Stimulated activated CD8-positive, alpha-beta memory T cell treated with anti-CD3 and anti-CD28 coated beads, Interleukin-7, amount 100 ng/mL, for 48 hours (primary cell): Measurements from ENCODE around the gene ARL3.
"Not testable (repeated sequence)": the region's sequence is repeated elsewhere in the genome, so short reads cannot be mapped to it uniquely, and the experiment has no call there.

ENCODE experiments used
- DNase-seq, 2 donors: peaks; one replicate each; pipeline ENCODE4 v3.0.0-alpha.2; 2020; ENCODE audit warnings: low read depth in 1 of 2; ENCODE audit errors: extremely low read depth in 1 of 2

Gene ARL3, protein sequence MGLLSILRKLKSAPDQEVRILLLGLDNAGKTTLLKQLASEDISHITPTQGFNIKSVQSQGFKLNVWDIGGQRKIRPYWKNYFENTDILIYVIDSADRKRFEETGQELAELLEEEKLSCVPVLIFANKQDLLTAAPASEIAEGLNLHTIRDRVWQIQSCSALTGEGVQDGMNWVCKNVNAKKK

GRCh38 chr10:102713814-102714620 is at the start of gene ARL3:
TSS of gene ARL3 (minus strand) at chr10:102714397. CDS start at chr10:102714275, 122 bp downstream.
- DNase-seq, result peak; percentile 98

GRCh38 chr10:102763037-102763607 is 48.9 kb upstream of the ARL3 start:
- DNase-seq, result no peak

DNA sequence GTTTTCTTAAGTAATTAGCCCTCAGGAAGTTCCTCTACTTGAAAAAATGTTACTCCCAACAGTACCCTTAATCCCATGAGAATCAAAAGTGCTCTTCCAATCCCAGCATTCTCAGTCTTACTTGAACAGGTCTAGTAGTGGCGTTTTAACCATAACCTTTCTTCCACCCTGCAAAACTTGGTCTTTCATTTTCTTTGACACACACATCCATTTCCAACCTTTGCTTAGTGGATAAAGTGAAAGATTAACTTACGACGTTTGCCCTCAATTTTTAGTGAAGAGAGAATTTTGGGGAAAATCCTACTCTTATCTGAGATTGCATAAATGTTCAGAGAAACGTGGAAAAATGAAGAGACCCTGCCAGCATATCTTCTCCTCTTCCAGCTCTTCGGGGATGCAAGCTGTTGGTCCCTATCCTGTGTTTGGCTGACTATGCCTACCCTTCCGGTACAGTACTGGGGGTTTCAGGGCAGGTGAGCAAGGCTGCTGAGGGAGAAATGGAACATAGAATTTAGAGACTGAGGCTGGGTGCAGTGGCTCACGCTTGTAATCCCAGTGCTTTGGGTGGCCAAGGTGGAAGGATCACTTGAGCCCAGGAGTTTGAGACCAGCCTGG is 48.3 kb upstream of the ARL3 start:
- no peak for DNase-seq

DNA sequence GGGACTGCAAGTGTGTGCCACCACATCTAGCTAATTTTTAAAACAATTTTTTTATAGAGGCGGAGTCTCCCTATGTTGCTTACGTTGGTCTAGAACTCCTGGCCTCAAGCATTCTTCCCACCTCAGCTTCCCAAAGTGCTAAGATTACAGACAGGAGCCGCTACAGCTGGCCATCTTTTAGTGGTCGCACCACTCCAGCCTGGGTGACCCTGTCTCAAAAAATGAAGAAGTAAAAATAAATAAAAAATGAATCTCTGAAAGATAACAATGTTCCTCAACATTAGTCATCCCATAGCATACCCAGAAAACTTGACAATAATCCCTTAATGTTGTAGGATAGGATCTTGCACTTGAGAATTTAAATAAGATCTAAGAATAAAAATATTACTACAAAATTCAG is 47.8 kb upstream of the ARL3 start:
- no peak for DNase-seq

- DNase-seq, result no peak
Observed at GRCh38 chr10:102759497-102760210, 45.5 kb upstream of the ARL3 start.

DNA sequence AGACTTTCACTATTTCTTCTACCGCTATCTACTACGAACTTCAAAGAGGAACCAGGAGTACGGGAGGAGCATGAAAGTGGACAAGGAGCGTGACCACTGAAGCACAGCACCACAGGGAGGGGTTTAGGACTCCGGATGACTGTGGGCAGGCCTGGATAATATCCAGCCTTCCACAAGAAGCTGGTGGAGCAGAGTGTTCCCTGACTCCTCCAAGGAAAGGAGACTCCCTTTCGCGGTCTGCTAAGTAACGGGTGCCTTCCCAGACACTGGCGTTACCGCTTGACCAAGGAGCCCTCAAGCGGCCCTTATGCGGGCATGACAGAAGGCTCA is 44.7 kb upstream of the ARL3 start:
- DNase-seq, result not testable (repeated sequence)

DNA sequence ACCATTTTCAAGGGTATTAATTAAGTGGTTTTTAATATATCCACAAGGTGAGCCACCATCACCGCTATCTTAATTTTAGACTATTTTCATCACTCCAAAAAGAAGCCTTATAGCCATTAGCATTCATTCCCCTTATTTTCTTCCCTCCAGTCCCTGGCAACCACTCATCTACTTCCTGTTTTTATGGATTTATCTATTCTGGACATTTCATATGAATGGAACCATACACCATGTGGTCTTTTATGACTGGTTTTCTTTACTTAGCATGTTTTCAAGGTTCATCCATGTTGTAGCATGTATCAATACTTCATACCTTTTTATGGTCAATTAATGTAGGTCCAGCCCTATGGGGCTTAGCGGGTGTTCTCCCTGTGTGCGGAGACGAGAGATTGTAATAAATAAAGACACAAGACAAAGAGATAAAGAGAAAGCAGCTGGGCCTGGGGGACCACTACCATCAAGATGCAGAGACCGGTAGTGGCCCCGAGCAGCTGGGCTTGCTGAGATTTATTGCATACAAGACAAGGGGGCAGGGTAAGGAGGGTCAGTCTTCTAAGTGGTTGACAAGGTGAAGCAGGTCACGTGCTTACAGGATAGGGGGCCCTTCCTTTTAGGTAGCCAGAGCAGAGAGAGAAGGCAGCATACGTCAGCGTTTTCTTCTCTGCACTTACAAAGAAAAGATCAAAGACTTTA is 44.2 kb upstream of the ARL3 start:
- no peak for DNase-seq

- DNase-seq, result no peak
Observed at GRCh38 chr10:102757323-102757722, 43.1 kb upstream of the ARL3 start.

GRCh38 chr10:102753718-102754117 is 39.5 kb upstream of the ARL3 start:
- DNase-seq, result no peak

DNA sequence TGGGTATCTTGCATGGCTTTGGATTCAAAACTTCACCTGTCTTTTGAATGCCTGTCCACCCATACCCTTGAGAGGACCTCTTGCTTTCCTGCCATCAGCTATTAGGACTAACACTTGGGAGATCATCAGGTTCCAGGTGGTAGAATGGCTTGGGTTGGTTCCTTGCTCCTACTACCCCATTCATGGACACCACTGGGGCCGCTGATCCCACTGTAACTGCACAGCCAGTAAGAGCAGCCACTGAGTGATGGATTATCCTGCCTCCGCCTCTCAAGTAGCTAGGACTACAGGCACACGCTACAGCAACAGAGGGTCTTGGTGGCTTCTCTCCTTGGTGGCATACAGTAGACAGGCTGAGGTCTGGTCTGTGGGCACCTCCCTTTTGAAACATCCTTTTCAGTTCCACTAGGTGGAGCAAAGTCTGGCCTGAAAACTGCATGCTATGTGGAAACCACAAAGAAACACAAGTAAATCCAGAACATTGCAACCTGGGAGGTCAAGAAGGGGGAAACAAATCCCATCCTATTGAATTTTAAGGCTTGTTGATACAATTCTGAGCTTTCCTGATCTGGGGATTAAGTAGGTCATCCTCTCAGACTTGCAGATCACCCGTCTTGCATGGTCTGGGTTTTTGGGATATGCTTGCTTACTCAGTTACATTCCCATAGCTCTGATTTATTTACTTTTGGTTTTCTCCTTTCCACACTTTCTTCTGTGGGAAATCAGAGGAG is 38.9 kb upstream of the ARL3 start:
- no peak for DNase-seq

DNA sequence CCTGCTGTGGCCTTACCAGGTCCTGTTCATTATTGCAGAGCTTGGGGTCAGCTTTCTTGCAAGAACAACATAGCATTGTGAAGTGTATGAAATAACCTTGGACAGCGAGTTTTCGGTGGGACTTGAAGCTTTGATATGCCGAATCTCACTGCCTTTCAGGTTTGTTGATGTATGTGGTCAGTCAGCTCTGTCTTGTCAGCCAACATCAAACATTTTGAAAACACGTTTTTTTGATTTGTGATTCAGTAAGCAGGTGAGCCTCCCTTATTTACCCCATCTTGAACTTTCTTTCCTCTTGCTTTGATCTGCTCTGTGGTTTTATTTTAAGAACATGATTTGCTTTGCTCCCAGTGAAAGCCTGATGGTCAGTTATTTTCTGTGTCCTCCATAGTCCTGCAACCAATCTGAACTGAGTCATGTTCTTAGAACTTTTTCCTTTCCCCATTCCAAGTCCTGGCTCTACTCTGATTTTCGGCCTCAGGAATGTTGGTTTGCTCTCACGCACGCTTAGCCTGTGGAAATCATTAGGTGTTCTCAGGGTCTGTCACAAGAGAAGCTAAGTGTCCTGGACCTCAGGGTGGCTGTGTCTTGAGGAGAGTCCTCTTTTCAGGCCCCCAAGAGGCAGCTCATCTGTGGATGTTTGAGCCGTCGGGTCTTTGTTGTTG is 38.2 kb upstream of the ARL3 start:
- DNase-seq, result no peak

DNA sequence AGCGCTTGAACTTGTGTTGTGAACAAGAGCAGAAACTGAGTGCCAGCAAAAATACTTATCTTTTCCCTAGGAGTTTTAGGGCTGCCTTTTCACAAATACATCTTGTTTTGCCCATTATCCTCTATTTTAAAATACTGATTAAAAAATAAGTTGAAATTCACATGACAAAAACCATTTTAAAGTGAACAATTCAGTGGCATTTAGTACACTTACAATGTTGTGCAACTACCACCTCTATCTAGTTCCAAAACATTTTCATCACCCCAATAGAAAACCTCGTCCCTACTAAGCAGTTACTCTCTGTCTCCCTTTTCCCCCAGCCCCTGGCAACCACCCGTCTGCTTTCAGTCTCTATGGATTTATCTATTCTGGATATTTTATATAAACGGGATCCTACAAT is 31.0 kb upstream of the ARL3 start:
- no peak for DNase-seq

DNA sequence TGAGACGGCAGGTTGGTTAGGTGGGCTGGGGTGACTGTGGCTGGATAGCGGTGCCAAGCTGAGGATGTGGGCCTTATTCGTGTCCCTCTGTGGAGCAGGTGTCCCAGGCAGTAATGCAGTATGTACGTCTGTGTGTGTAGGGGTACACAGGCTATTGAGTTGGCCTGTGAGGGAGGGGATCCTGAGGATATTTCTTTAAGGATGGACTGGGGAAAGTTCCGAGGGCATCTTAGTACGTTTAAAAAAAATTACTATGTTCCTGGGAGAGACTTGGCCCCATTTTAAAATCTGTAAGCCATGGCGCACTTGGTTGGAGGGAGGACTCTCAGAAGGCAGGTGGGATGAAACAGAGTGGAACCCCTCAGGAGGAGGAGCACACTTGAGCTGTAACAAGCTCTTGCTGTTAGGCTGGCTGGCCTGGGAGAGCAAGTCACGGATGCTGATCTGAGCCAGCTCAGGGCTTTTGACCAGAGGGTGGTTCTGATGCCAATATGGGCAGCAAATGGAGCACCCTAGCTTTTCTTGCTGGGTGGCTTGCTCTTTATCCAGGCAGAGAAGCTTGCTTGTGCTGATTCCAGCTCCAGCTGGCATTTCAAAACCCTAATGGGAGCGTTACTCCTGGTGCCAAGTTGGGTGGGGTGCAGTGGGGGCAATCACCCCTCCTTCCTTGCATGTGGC is 30.3 kb upstream of the ARL3 start:
- DNase-seq, result no peak

- peak; percentile 72 to 88 for DNase-seq
Observed at GRCh38 chr10:102743588-102744373, 29.6 kb upstream of the ARL3 start, which contains the start of gene WBP1L. TSS of gene WBP1L (plus strand) at chr10:102743948. CDS start at chr10:102744054, 106 bp downstream.

DNA sequence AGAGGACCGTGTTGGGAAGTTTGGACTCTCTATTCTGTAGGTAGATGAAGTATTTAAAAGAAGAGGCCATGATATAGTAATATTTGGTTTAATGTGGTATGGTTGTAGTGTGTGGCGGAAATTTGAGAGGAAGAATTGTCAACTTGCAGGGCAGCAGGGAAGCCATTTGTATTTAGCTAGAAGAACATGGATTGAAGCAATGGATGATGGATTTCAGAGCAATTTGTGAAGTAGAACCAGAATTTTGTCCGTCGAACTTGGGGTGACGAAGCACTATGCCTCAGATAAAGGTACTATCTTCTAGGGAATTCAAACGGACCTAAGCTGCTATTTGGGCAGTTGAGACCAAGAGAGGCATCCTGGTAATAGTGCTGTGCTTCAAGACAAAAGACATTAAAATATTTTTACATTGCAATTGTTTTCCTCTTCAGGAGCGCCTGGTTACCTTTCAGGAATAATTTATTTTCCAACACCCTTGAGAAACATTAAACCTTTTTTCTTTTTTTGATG is 28.9 kb upstream of the ARL3 start:
- DNase-seq, result no peak

DNA sequence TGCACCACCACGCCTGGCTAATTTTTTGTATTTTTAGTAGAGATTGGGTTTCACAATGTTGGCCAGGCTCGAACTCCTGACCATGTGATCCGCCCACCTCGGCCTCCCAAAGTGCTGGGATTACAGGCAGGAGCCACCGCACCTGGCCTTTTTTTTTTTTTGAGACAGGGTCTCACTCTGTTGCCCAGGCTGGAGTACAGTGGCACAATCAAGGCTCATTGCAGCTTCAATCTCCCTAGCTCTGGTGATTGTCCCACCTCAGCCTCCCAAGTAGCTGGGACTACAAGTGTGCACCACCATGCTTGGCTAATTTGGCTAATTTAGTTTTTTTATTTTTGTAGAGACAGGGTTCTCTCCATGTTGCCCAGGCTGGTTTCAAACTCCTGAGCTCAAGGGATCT is 28.1 kb upstream of the ARL3 start:
- not testable (repeated sequence) for DNase-seq

DNA sequence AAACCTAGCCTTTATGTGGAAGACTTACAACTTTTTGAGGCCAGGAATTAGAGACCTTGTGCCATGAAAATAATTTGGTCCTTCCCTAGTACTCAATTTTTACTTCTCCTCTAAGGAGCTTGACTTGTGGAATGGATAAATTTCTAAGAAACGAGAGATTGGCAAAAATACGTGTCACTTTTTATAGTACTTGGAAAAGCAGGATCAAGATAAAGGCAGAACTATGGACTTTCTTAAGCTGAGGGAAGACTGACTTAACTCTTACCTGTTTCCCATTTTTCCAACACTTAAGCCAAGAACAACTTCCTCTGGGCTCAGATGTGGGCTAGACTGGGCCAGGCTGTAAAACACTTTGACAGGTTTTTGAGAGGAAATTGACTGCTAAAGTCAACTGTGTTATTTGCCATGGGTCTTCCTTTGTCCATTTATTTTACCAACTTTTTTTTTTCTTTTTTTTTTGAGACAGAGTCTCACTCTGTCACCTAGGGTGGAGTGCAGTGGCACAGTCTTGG is 27.6 kb upstream of the ARL3 start:
- no peak for DNase-seq

DNA sequence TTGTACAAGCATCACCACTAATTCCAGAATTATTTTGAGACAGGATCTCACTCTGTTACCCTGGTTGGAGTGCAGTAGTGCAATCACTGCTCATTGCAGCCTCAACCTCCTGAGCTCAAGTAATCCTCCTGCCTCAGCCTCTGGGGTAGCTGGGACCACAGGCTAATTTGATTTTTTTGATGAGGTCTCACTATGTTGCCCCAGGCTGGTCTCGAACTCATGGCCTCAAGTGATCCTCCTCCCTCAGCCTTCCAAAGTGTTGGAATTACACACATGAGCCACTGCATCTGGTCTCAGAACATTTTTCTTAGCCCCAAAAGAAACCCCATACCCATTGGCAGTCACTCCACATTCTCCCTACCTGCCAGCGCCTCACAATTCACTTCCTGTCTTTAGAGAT is 26.0 kb upstream of the ARL3 start:
- DNase-seq, result no peak
